CD8-positive, alpha-beta memory T cell (primary cell): ENCODE results near the gene ANO4. TPM values are rescaled to one million over a fixed set of nuclear protein-coding genes. Genes with fewer than 3 reads are reported as not detected.

Experiments used
- CTCF ChIA-PET: fragments of 350-600 bp; sonication (Branson Sonifier 250); formaldehyde crosslinking; loops from one replicate; lab custom pipeline; 2021; ENCODE audit warnings: antibody characterized with exemption; lab: Charles Lee
- POLR2A ChIA-PET: fragments of 350-600 bp; sonication (Branson Sonifier 250); formaldehyde crosslinking; loops from one replicate; lab custom pipeline; 2021; ENCODE audit warnings: antibody characterized with exemption; lab: Charles Lee
- DNase-seq, 5 donors: peaks; one replicate each; pipeline versions ENCODE4 v3.0.0 to v3.0.0-alpha.2; 2020 to 2022; ENCODE audit warnings: mixed read lengths in 1 of 5
- H3K27ac ChIP-seq: one replicate; pipeline ENCODE4 v1.7.0; 2013; ENCODE audit warnings: low read depth, mild to moderate bottlenecking, low read length, moderate library complexity
- H3K27me3 ChIP-seq: 2 replicates; pipeline ENCODE4 v1.7.0; 2013; ENCODE audit warnings: low read length, mild to moderate bottlenecking; ENCODE audit not compliant: insufficient read depth, poor library complexity, severe bottlenecking
- H3K36me3 ChIP-seq: 2 replicates; pipeline ENCODE4 v1.7.0; 2013; ENCODE audit warnings: mild to moderate bottlenecking, low read length, moderate library complexity; ENCODE audit not compliant: insufficient read depth
- H3K4me1 ChIP-seq: 2 replicates; pipeline ENCODE4 v1.7.0; 2013; ENCODE audit warnings: mild to moderate bottlenecking, low read length, moderate library complexity; ENCODE audit not compliant: insufficient read depth
- H3K4me3 ChIP-seq: 2 replicates; pipeline ENCODE4 v1.7.0; 2013; ENCODE audit warnings: mild to moderate bottlenecking, low read length
- H3K9me3 ChIP-seq: 2 replicates; pipeline ENCODE4 v1.7.0; 2013; ENCODE audit warnings: mild to moderate bottlenecking, low read length
- H3K27ac Mint-ChIP-seq, 8 donors: one replicate each; pipeline ENCODE4 v1.8.0; 2020 to 2021; ENCODE audit warnings: mixed read lengths in 8 of 8, mild to moderate bottlenecking in 6 of 8, inconsistent platforms in 3 of 8, moderate library complexity in 3 of 8
- H3K27me3 Mint-ChIP-seq, 2 donors: one replicate each; pipeline ENCODE4 v1.8.0; 2020 to 2021; ENCODE audit warnings: mixed read lengths in 2 of 2, mild to moderate bottlenecking in 1 of 2, moderate library complexity in 1 of 2
- H3K36me3 Mint-ChIP-seq, 3 donors: one replicate each; pipeline ENCODE4 v1.8.0; 2020 to 2021; ENCODE audit warnings: mixed read lengths in 3 of 3, inconsistent platforms in 1 of 3, mild to moderate bottlenecking in 1 of 3
- H3K4me1 Mint-ChIP-seq, 3 donors: one replicate each; pipeline ENCODE4 v1.8.0; 2020 to 2021; ENCODE audit warnings: mixed read lengths in 3 of 3, inconsistent platforms in 1 of 3, mild to moderate bottlenecking in 1 of 3
- H3K4me3 Mint-ChIP-seq, 7 donors: one replicate each; pipeline ENCODE4 v1.8.0; 2020 to 2021; ENCODE audit warnings: mixed read lengths in 7 of 7, mild to moderate bottlenecking in 6 of 7, moderate library complexity in 4 of 7, inconsistent platforms in 2 of 7
- H3K9me3 Mint-ChIP-seq, 5 donors: one replicate each; pipeline ENCODE4 v1.8.0; 2020 to 2022; ENCODE audit warnings: mixed read lengths in 5 of 5, mild to moderate bottlenecking in 3 of 5, moderate library complexity in 2 of 5, inconsistent platforms in 1 of 5
- polyA plus RNA-seq: library from polyadenylated mRNA; unstranded; fragments of 300-500 nt; fragmentation: Illumina TruSeq; gene quantifications from one replicate; pipeline ENCODE4 v1.2.3, GENCODE V29; 2021
- total RNA-seq, 2 experiments: library from RNA; stranded (reverse); gene quantifications; one replicate each; pipeline ENCODE4 v1.2.3, GENCODE V29; 2021

ANO4 gene
- total and polyA plus RNA-seq, 3 experiments from 2014 or later: not detected

GRCh38 chr12:100936661-100937060, 142.1 kb downstream of the ANO4 start:
- Histone ChIP-seq H3K27ac (no peak overlapping the region), H3K27me3 (no peaks in the 10 kb centered on the region), H3K36me3 (no peaks in the 10 kb centered on the region), H3K4me1 (no peaks in the 10 kb centered on the region), H3K9me3 (no peaks in the 10 kb centered on the region), H3K4me3 (no peak overlapping the region)
- Mint-ChIP-seq H3K27ac (no peak overlapping the region), H3K4me1 (no peaks in the 10 kb centered on the region), H3K36me3 (no peaks in the 10 kb centered on the region), H3K4me3 (no peak overlapping the region), H3K9me3 (peaks cover 0 to 9% (median 0%) of the 10 kb centered on the region in 5 donors), H3K27me3 (peaks cover 0 to 5% of the 10 kb centered on the region in 2 donors)
- DNase-seq: no peak
- CTCF ChIA-PET: no interaction called here
- POLR2A ChIA-PET: no interaction called here

- Mint-ChIP-seq H3K4me1 (no peaks in the 10 kb centered on the region), H3K36me3 (no peaks in the 10 kb centered on the region), H3K27ac (no peak overlapping the region), H3K9me3 (peaks cover 0 to 16% (median 0%) of the 10 kb centered on the region in 5 donors), H3K4me3 (no peak overlapping the region), H3K27me3 (no peaks in the 10 kb centered on the region)
- H3K4me1 ChIP-seq: no peaks in the 10 kb centered on the region
- no peak for DNase-seq
- no peaks in the 10 kb centered on the region for H3K9me3 ChIP-seq
- no peaks in the 10 kb centered on the region for H3K36me3 ChIP-seq
- no peak overlapping the region for H3K27ac ChIP-seq
- CTCF ChIA-PET: no interaction called here
- POLR2A ChIA-PET: no interaction called here
- no peak overlapping the region for H3K4me3 ChIP-seq
- H3K27me3 ChIP-seq: no peaks in the 10 kb centered on the region
These were observed 145.9 kb downstream of the ANO4 start for GRCh38 chr12:100940503-100940902.

GRCh38 chr12:100942984-100943749, 148.6 kb downstream of the ANO4 start:
- peak overlapping the region in 1 of 8 donors; percentile 59 for H3K27ac Mint-ChIP-seq
- H3K27me3 Mint-ChIP-seq: no peaks in the 10 kb centered on the region
- H3K4me3 Mint-ChIP-seq: no peak overlapping the region

DNA sequence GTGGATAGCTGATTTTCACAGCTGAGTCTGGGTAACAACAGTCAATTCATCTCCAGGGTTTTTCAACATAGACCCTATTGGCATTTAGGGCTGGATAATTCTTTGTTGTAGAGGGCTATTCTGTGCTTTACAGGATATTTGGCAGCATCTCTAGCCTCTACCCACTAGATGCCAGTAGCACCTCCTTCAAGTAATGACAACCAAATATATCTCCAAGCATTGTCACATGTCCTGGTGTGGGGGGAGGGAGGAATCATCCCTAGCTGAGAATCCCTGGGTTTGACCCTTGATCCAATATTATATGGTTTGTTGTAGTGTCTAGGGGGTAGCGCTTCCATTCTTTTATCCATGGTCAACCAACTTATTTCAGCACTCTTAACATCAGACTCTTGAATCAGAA, 157.2 kb downstream of the ANO4 start:
- H3K9me3 Mint-ChIP-seq: peaks cover 0 to 7% (median 0%) of the 10 kb centered on the region in 5 donors

More at GRCh38 chr12:100942984-100943749, 148.6 kb downstream of the ANO4 start:
- H3K27ac ChIP-seq: no peak overlapping the region
- ChIA-PET POLR2A (no interaction called here), CTCF (no interaction called here)
- no peaks in the 10 kb centered on the region for H3K27me3 ChIP-seq
- H3K9me3 ChIP-seq: no peaks in the 10 kb centered on the region
- H3K4me3 ChIP-seq: no peak overlapping the region
- Mint-ChIP-seq H3K4me1 (no peaks in the 10 kb centered on the region), H3K36me3 (no peaks in the 10 kb centered on the region), H3K9me3 (peaks cover 0 to 10% (median 0%) of the 10 kb centered on the region in 5 donors)
- H3K36me3 ChIP-seq: no peaks in the 10 kb centered on the region
- DNase-seq: no peak
- no peaks in the 10 kb centered on the region for H3K4me1 ChIP-seq

DNA sequence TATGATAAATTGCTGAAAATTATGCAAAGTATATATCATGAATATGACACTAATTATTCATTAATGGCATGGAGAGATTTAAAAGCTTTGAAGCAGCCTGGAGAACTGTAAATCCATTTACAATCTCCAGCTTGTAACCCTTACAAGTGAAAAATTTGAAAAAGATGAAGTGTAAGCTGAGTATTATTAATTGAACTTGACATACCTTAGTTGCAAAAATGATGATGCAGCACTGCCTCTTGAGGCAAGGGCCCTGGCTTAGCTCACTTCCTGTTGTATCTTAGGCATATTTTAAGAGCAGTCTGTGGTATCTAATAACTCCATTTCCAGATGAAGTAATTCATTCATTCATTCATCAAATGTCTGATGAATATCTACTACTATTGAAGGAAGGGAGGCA, 158.6 kb downstream of the ANO4 start:
- CTCF ChIA-PET: no interaction called here
- Mint-ChIP-seq H3K27ac (no peak overlapping the region), H3K36me3 (no peaks in the 10 kb centered on the region), H3K4me1 (no peaks in the 10 kb centered on the region), H3K27me3 (no peaks in the 10 kb centered on the region), H3K4me3 (no peak overlapping the region), H3K9me3 (peaks cover 0 to 10% (median 0%) of the 10 kb centered on the region in 5 donors)
- no peak overlapping the region for H3K4me3 ChIP-seq
- H3K36me3 ChIP-seq: no peaks in the 10 kb centered on the region
- no peak overlapping the region for H3K27ac ChIP-seq
- DNase-seq: no peak
- H3K4me1 ChIP-seq: no peaks in the 10 kb centered on the region
- H3K27me3 ChIP-seq: no peaks in the 10 kb centered on the region
- POLR2A ChIA-PET: no interaction called here
- H3K9me3 ChIP-seq: no peaks in the 10 kb centered on the region

More for the DNA sequence above, 157.2 kb downstream of the ANO4 start:
- Histone ChIP-seq H3K36me3 (no peaks in the 10 kb centered on the region), H3K4me3 (no peak overlapping the region), H3K27ac (no peak overlapping the region), H3K27me3 (no peaks in the 10 kb centered on the region), H3K9me3 (no peaks in the 10 kb centered on the region), H3K4me1 (no peaks in the 10 kb centered on the region)
- no peak for DNase-seq
- Mint-ChIP-seq H3K27me3 (no peaks in the 10 kb centered on the region), H3K4me3 (no peak overlapping the region), H3K27ac (no peak overlapping the region), H3K36me3 (no peaks in the 10 kb centered on the region), H3K4me1 (no peaks in the 10 kb centered on the region)
- POLR2A ChIA-PET: no interaction called here
- CTCF ChIA-PET: no interaction called here

DNA sequence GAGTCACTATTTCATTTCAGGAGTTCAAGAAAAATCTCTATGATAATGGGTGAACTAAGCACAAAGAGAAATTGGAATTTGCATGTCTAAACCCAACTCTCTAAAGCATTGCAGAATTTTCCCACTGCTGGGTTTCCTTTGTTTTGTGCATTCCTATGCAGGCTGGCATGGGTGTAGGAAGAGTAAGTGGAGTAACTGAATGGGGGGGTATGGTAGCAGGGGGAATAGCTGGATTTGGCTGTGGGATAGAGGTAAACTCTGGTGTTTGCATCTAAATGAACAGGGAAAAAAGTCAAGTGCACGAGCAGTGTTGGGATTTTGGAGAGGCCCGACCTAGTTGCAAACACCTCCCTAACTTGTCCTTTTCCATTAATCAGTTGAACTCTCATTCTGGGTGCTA, 159.1 kb downstream of the ANO4 start:
- no peaks in the 10 kb centered on the region for H3K36me3 ChIP-seq
- no peaks in the 10 kb centered on the region for H3K27me3 ChIP-seq
- peaks cover 0 to 10% (median 0%) of the 10 kb centered on the region in 5 donors for H3K9me3 Mint-ChIP-seq
- POLR2A ChIA-PET: no interaction called here
- no peaks in the 10 kb centered on the region for H3K36me3 Mint-ChIP-seq
- H3K4me1 Mint-ChIP-seq: no peaks in the 10 kb centered on the region
- H3K9me3 ChIP-seq: no peaks in the 10 kb centered on the region
- H3K4me3 Mint-ChIP-seq: no peak overlapping the region
- no peaks in the 10 kb centered on the region for H3K27me3 Mint-ChIP-seq
- no peak for DNase-seq
- H3K27ac ChIP-seq: no peak overlapping the region
- H3K27ac Mint-ChIP-seq: no peak overlapping the region
- H3K4me1 ChIP-seq: no peaks in the 10 kb centered on the region
- CTCF ChIA-PET: no interaction called here
- no peak overlapping the region for H3K4me3 ChIP-seq

GRCh38 chr12:100954118-100954517, 159.5 kb downstream of the ANO4 start:
- Histone ChIP-seq H3K4me1 (no peaks in the 10 kb centered on the region), H3K36me3 (no peaks in the 10 kb centered on the region), H3K4me3 (no peak overlapping the region), H3K27me3 (no peaks in the 10 kb centered on the region), H3K9me3 (no peaks in the 10 kb centered on the region), H3K27ac (no peak overlapping the region)
- DNase-seq: no peak
- H3K9me3 Mint-ChIP-seq: peaks cover 0 to 10% (median 2%) of the 10 kb centered on the region in 5 donors
- no peaks in the 10 kb centered on the region for H3K36me3 Mint-ChIP-seq
- POLR2A ChIA-PET: no interaction called here
- CTCF ChIA-PET: no interaction called here
- H3K4me3 Mint-ChIP-seq: no peak overlapping the region
- H3K4me1 Mint-ChIP-seq: no peaks in the 10 kb centered on the region
- no peaks in the 10 kb centered on the region for H3K27me3 Mint-ChIP-seq
- no peak overlapping the region for H3K27ac Mint-ChIP-seq

GRCh38 chr12:100955139-100955538, 160.6 kb downstream of the ANO4 start:
- Histone ChIP-seq H3K27me3 (no peaks in the 10 kb centered on the region), H3K4me3 (no peak overlapping the region), H3K4me1 (no peaks in the 10 kb centered on the region), H3K9me3 (no peaks in the 10 kb centered on the region), H3K27ac (no peak overlapping the region), H3K36me3 (no peaks in the 10 kb centered on the region)
- peaks cover 0 to 10% (median 3%) of the 10 kb centered on the region in 5 donors for H3K9me3 Mint-ChIP-seq
- DNase-seq: no peak
- H3K36me3 Mint-ChIP-seq: no peaks in the 10 kb centered on the region
- H3K4me1 Mint-ChIP-seq: no peaks in the 10 kb centered on the region
- H3K27ac Mint-ChIP-seq: no peak overlapping the region
- no peak overlapping the region for H3K4me3 Mint-ChIP-seq
- H3K27me3 Mint-ChIP-seq: no peaks in the 10 kb centered on the region
- CTCF ChIA-PET: no interaction called here
- POLR2A ChIA-PET: no interaction called here
